ENCODE measurements around the gene APOBEC3H.
"Not testable (repeated sequence)": the region's sequence is repeated elsewhere in the genome, so short reads cannot be mapped to it uniquely, and the experiment has no call there.

DNA sequence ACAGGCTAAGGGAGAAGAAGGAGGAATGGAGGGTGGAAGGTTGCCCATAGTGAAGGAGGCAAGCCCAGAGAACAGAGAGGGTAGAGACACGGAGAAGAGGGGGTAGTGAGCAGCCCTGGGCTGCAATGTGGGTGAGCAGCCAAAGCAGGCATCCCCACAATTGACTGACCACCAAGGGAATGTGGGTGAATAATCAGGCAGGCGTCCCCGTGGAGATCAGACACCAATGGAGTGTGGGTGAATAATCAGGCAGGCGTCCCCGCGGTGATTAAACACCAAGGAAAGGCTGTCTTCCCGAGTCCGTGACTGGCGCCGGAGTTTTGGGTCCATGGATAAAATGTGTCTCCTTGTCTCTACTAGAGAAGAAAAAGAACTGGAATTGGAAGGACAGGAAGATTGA is 35.1 kb upstream of the APOBEC3H start:
- TF ChIP-seq POLR2A, EP300 (IDR thresholded peaks at IDR 0.05): not testable (repeated sequence)
- TF ChIP-seq, protein P1, sequence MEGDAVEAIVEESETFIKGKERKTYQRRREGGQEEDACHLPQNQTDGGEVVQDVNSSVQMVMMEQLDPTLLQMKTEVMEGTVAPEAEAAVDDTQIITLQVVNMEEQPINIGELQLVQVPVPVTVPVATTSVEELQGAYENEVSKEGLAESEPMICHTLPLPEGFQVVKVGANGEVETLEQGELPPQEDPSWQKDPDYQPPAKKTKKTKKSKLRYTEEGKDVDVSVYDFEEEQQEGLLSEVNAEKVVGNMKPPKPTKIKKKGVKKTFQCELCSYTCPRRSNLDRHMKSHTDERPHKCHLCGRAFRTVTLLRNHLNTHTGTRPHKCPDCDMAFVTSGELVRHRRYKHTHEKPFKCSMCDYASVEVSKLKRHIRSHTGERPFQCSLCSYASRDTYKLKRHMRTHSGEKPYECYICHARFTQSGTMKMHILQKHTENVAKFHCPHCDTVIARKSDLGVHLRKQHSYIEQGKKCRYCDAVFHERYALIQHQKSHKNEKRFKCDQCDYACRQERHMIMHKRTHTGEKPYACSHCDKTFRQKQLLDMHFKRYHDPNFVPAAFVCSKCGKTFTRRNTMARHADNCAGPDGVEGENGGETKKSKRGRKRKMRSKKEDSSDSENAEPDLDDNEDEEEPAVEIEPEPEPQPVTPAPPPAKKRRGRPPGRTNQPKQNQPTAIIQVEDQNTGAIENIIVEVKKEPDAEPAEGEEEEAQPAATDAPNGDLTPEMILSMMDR (IDR thresholded peaks at IDR 0.05), result not testable (repeated sequence)
